Hippocampal formation (tissue), 2 donors: ENCODE results near the gene NDUFA12.
A peak's percentile ranks its signal among the peaks of the same experiment; 100 is the strongest.
"Not testable (repeated sequence)": the region's sequence is repeated elsewhere in the genome, so short reads cannot be mapped to it uniquely, and the experiment has no call there.

Experiments used
- DNase-seq, 2 donors: peaks; one replicate each; lab custom pipeline; 2025; lab: John Stamatoyannopoulos, UW

Gene NDUFA12

GRCh38 chr12:95003213-95003920, at the start of gene NDUFA12:
NDUFA12 (minus strand) TSS chr12:95003697; CDS start chr12:95003680, 17 bp downstream.
- peak; percentile 91 to 93 for DNase-seq

- DNase-seq: no peak
Measured at GRCh38 chr12:95051241-95051640, 47.7 kb upstream of the NDUFA12 start.

GRCh38 chr12:95037906-95038305, 34.4 kb upstream of the NDUFA12 start:
- DNase-seq: no peak

DNA sequence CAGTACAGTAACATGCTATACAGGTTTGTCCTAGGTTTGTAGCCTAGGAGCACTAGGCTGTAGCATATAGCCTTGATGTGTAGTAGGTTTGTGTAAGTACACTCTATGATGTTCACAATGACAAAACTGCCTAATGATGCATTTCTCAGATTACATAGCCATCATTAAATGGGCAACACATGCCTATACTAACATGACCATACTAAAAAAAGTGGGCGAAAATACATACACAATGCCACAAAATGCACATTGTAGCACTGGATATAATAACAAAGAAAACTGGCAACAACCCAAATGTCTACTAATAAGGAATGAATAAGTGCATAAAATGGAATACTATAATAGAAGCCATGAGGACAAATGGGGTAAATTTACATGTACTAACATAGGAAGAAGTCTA, 31.3 kb upstream of the NDUFA12 start:
- DNase-seq: no peak

DNA sequence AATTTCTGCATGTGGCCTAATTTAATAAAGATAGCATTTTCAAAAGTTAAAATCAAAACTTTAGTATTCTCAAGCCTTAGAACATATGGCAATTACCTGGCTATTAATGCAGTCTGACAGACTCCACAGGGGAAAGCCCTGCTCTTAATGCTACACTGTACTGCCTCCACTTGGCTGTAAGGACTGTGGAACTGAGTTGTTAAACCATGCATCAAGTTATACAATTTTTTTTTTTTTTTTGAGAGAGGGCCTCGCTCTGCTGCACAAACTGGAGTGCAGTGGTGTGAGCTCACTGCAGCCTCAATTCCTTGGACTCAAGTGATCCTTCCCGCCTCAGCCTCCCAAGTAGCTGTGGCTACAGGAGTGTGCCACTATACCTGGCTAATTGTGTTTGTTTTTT, 19.0 kb upstream of the NDUFA12 start:
- DNase-seq: no peak

GRCh38 chr12:95017482-95017881, 14.0 kb upstream of the NDUFA12 start:
- no peak for DNase-seq

- DNase-seq: no peak
Measured at GRCh38 chr12:95016120-95016519, 12.6 kb upstream of the NDUFA12 start.

DNA sequence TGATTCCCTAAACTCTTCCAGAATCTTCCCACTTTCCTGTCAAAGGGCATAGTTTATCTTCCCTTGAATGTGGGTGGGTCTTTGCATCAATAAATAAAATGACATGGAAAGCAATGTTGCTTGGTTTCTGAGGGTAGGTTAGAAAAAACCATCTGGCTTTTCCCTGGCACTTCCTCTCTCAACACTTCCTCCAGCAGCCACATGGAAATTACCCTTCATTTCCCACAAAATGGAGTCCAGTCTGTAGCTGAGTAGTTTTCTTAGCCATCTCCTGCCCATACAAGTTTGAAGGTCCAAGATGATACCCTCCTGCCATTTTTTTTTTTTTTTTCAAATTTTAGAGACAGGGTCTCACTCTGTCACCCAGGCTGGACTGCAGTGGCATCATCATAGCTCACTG, 11.1 kb upstream of the NDUFA12 start:
- no peak for DNase-seq

DNA sequence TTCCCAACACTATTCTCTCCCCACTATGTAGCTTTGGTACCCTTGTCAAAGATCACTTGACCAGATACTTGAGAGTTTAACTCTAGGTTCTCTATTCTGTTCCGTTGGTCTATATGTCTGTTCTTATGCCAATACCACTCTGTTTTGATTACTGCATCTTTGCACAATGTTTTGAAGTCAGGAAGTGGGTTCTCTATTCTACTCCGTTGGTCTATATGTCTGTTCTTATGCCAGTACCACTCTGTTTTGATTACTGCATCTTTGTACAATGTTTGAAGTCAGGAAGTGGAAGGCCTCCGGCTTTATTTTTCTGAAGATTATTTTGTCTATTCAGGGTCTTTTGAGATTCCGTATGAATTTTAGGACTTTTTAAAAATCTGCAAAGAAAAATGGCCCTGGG, 2.7 kb upstream of the NDUFA12 start:
- DNase-seq: no peak

GRCh38 chr12:95004610-95005009, 1.1 kb upstream of the NDUFA12 start:
- no peak for DNase-seq

GRCh38 chr12:95003921-95004272, 400 bp upstream of the NDUFA12 start:
- DNase-seq: no peak

DNA sequence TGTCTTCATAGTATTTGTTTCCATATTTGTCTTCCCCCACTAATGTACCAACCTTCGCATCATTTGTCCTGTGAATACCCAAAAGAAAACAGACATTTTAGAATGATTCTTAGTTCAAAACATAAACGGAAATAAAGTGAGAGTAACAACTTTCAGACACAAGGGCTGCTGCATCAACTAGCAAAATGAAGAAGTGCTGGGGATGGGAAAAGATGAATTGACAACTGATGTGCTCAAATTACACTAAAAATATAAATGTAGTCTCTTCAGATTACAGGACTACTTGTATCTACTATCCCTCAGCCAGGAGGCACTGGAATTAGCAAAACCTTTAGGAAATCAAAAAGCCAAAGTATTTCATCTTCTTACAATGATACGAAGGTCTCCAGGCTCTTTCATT, 743 bp downstream of the NDUFA12 start:
- DNase-seq: no peak

GRCh38 chr12:94998326-94998725, 5.2 kb downstream of the NDUFA12 start:
- DNase-seq: no peak

DNA sequence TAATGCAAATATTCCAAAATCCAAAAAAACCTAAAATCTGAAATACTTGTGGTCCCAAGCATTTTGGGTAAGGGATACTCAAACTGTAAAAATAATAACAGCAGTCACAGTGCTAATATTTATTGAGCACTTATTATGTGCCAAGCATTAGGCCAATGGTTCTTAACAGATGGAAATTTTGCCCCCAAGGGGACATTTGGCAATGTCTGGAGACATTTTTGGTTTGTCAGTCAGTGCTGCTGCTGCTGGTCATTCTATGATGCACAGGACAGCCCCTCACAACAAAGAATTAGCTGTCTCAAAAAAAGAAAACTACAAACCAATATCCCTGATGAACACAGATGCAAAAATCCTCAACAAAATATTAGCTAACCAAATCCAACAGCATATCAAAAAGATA, 5.8 kb downstream of the NDUFA12 start:
- no peak for DNase-seq

GRCh38 chr12:94997061-94997460, 6.4 kb downstream of the NDUFA12 start:
- no peak for DNase-seq

- DNase-seq: no peak
Measured at GRCh38 chr12:94994312-94994711, 9.2 kb downstream of the NDUFA12 start.

- not testable (repeated sequence) for DNase-seq
Measured at GRCh38 chr12:94993855-94994254, 9.6 kb downstream of the NDUFA12 start.

DNA sequence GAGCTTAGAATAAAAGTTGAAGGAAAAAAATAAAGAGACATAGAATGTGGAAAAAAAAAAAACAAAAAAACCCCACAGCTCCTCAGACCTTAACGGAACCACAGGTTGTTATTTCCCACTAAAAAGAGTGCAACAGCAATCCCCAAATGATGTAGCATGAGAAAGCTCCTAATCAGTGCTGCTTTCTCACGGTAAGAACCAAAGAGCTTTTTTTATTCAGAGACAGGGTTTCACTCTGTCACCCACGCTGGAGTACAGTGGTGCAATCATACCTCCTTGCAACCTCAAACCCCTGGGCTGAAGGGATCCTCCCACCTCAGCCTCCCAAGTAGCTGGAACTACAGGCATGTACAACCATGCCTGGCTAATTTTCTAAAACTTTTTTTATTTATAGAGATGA, 13.3 kb downstream of the NDUFA12 start:
- no peak for DNase-seq

- no peak for DNase-seq
Measured at GRCh38 chr12:94988471-94988870, 15.0 kb downstream of the NDUFA12 start.

DNA sequence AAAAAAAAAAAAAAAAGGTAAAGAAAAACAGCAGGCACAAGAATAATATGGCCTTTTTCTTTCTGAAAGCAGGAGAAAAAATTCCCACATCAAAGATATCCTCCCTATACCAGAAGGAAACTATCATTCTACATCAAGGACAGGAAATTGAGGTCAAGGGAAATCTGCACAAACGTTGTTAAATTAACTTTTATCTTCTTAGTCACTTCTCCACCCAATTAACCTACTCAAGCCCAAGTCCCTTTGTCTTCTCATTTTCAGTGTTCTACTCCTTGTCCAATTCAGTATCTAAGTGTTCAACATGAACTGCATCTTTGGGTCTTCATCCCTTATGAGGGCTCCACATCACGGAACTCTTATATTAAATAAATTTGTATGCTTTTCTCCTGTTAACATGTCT, 15.7 kb downstream of the NDUFA12 start:
- DNase-seq: no peak

GRCh38 chr12:94987076-94987669, 16.3 kb downstream of the NDUFA12 start:
- DNase-seq: no peak

DNA sequence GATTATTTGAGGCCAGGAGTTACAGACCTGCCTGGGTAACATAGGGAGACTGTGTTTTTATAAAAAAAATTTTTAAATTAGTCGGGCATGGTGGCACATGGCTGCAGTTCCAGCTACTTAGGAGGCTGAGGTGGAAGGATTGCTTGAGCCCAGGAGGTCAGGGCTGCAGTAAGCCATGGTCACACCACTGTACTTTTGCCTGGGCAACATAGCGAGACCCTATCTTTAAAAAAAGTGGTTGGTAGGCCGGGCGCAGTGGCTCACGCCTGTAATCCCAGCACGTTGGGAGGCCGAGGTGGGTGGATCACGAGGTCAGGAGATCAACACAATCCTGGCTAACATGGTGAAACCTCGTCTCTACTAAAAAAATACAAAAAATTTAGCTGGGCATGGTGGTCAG, 18.4 kb downstream of the NDUFA12 start:
- not testable (repeated sequence) for DNase-seq

GRCh38 chr12:94983321-94983720, 20.2 kb downstream of the NDUFA12 start:
- no peak for DNase-seq

DNA sequence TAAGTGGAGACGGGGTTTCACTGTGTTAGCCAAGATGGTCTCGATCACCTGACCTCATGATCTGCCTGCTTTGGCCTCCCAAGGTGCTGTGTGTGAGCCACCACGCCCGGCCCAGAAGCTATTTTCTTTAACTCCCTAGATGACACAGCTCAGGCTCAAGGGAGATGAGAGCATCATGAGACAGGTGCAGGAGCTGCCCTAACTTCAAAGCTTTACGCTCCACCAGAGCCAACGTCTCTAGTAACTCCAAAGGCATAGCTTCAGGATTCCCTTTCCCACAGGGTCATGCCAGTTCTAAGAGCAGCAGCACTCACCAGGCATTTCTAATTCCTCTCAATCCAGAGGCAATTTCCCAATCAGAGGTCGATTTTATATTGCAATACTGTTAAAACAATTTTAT, 21.0 kb downstream of the NDUFA12 start:
- no peak for DNase-seq
